ENCODE results near the gene ALKBH7. TPM values are rescaled to one million over a fixed set of nuclear protein-coding genes. Genes with fewer than 3 reads are reported as not detected.
"Not testable (repeated sequence)": the region's sequence is repeated elsewhere in the genome, so short reads cannot be mapped to it uniquely, and the experiment has no call there.

Gene ALKBH7
- total RNA-seq, 1 experiment from 2014 or later, result 70.0 TPM

- no peaks in the 10 kb centered on the region for H3K4me1 ChIP-seq
- intact Hi-C loops (cut with micrococcal nuclease; ENCODE audit: unreplicated experiment), result no loop called here
- peak in 1 of 2 experiments; percentile 32 for TF ChIP-seq CTCF (IDR thresholded peaks at IDR 0.05; ENCODE audit: insufficient read depth in 1 of 2, low read depth in 1 of 2, low read length in 1 of 2, severe bottlenecking in 1 of 2, unreplicated experiment in 1 of 2)
- H3K9me3 ChIP-seq, result 0 out of 2 replicates have a peak, but pooled peaks cover 4% of the 10 kb centered on the region
- H3K4me3 Mint-ChIP-seq (ENCODE audit: unreplicated experiment), result no peak overlapping the region
- no TSS peak for BruUV-seq (replicated peaks)
- POLR2A ChIA-PET, result interaction anchor here (0.6 kb wide), 1 partner anchor 27 kb away, joined by 7 read pairs; no protein-coding TSS in a partner anchor
- H3K27me3 ChIP-seq (replicated peaks; ENCODE audit: control insufficient read depth, insufficient read depth, low read length), result no peaks in the 10 kb centered on the region
- no peak for DNase-seq
- CTCF ChIA-PET, result interaction anchor here (0.6 to 0.7 kb wide), 2 partner anchors 122 to 513 kb away, joined by 3 to 4 read pairs; no protein-coding TSS in a partner anchor
- no peaks in the 10 kb centered on the region for H3K4me1 Mint-ChIP-seq (ENCODE audit: low read depth, unreplicated experiment)
- H3K9me3 Mint-ChIP-seq (ENCODE audit: unreplicated experiment), result no peaks in the 10 kb centered on the region
- H3K27me3 Mint-ChIP-seq (ENCODE audit: insufficient read depth, unreplicated experiment), result peaks cover 2% of the 10 kb centered on the region
- H3K36me3 Mint-ChIP-seq (ENCODE audit: insufficient read depth, unreplicated experiment), result peaks cover 4% of the 10 kb centered on the region
- H3K27ac Mint-ChIP-seq (ENCODE audit: unreplicated experiment), result no peak overlapping the region
- H3K36me3 ChIP-seq (ENCODE audit: control insufficient read depth, insufficient read depth, low read length), result no peaks in the 10 kb centered on the region
- H3K4me3 ChIP-seq (ENCODE audit: low read depth, low read length), result no peak overlapping the region
Observed at GRCh38 chr19:6340493-6341201, 31.9 kb upstream of the ALKBH7 start.

GRCh38 chr19:6343462-6343861 is 29.1 kb upstream of the ALKBH7 start:
- H3K4me3 ChIP-seq (ENCODE audit: low read depth, low read length), result no peak overlapping the region
- Mint-ChIP-seq H3K36me3 (ENCODE audit: insufficient read depth, unreplicated experiment) (peaks cover 4% of the 10 kb centered on the region), H3K27me3 (ENCODE audit: insufficient read depth, unreplicated experiment) (peaks cover 2% of the 10 kb centered on the region), H3K27ac (ENCODE audit: unreplicated experiment) (no peak overlapping the region), H3K4me1 (ENCODE audit: low read depth, unreplicated experiment) (no peaks in the 10 kb centered on the region), H3K9me3 (ENCODE audit: unreplicated experiment) (no peaks in the 10 kb centered on the region), H3K4me3 (ENCODE audit: unreplicated experiment) (no peak overlapping the region)
- no TSS peak for BruUV-seq (replicated peaks)
- no peak for DNase-seq
- TF ChIP-seq CTCF (IDR thresholded peaks at IDR 0.05; ENCODE audit: insufficient read depth in 1 of 2, low read depth in 1 of 2, low read length in 1 of 2, severe bottlenecking in 1 of 2, unreplicated experiment in 1 of 2), result no peak
- no peaks in the 10 kb centered on the region for H3K27me3 ChIP-seq (replicated peaks; ENCODE audit: control insufficient read depth, insufficient read depth, low read length)
- no peaks in the 10 kb centered on the region for H3K4me1 ChIP-seq
- intact Hi-C loops (cut with micrococcal nuclease; ENCODE audit: unreplicated experiment), result no loop called here
- CTCF ChIA-PET, result no interaction called here
- H3K9me3 ChIP-seq, result 0 out of 2 replicates have a peak, but pooled peaks cover 4% of the 10 kb centered on the region
- H3K36me3 ChIP-seq (ENCODE audit: control insufficient read depth, insufficient read depth, low read length), result no peaks in the 10 kb centered on the region
- POLR2A ChIA-PET, result no interaction called here

GRCh38 chr19:6349271-6349670 is 23.3 kb upstream of the ALKBH7 start:
- H3K4me1 ChIP-seq; H3K4me3 Mint-ChIP-seq (ENCODE audit: unreplicated experiment); CTCF ChIA-PET; H3K36me3 ChIP-seq (ENCODE audit: control insufficient read depth, insufficient read depth, low read length); H3K9me3 Mint-ChIP-seq (ENCODE audit: unreplicated experiment); H3K27me3 Mint-ChIP-seq (ENCODE audit: insufficient read depth, unreplicated experiment); H3K27me3 ChIP-seq (replicated peaks; ENCODE audit: control insufficient read depth, insufficient read depth, low read length); H3K4me3 ChIP-seq (ENCODE audit: low read depth, low read length); intact Hi-C loops (cut with micrococcal nuclease; ENCODE audit: unreplicated experiment); BruUV-seq (replicated peaks); H3K4me1 Mint-ChIP-seq (ENCODE audit: low read depth, unreplicated experiment); POLR2A ChIA-PET; H3K36me3 Mint-ChIP-seq (ENCODE audit: insufficient read depth, unreplicated experiment); H3K27ac Mint-ChIP-seq (ENCODE audit: unreplicated experiment); H3K9me3 ChIP-seq; DNase-seq: not testable (repeated sequence)

Measured in Caco-2 (cell line).